ENCODE data around the gene WWP2.
"Not testable (repeated sequence)": the region's sequence is repeated elsewhere in the genome, so short reads cannot be mapped to it uniquely, and the experiment has no call there.

The WWP2 gene

DNA sequence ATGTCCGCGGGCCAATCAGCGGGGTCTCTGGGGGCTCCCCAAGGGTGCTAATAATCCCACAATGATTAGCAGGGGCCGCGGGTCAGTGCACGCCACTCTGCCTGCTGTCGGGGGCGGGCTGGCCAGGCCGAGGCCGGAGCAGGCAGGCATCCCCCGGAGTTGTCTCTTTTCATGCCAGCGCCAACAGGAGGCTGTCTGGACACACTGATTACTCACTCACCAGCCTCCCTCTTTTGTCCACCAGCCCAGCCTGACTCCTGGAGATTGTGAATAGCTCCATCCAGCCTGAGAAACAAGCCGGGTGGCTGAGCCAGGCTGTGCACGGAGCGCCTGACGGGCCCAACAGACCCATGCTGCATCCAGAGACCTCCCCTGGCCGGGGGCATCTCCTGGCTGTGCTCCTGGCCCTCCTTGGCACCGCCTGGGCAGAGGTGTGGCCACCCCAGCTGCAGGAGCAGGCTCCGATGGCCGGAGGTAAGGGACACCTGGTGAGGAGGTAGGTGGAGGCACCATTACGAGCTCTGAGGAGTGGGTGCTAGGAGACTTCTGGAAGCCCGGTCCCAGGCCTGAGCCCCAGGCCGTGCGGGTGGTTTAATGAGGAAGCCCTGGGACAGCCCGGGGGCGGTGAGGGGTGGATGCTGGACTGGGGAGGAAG is 189.0 kb downstream of the WWP2 start, which contains the start of gene CLEC18A:
TSS of gene CLEC18A (plus strand) at position 318 of the 655 bp plus-strand sequence. CDS start at position 351, 33 bp downstream.
- not testable (repeated sequence) for DNase-seq

DNA sequence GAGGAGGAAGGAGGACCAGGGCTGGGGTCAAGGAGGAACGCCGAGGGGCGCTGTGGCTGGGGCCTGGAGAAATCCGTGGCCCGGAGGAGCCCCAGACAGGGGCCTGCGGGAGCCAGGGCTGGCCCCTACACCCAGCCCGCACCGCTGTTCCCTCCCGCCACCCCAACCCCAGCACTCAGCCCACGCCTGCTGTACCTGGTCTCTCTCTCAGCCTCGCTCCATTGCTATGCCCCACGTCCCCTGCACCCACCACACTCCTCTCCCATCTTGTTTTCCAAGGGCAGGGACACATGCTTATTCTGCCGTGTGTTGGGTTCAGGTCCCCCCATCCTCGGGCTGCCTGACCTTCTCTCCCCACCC is 189.5 kb downstream of the WWP2 start:
- not testable (repeated sequence) for DNase-seq

DNA sequence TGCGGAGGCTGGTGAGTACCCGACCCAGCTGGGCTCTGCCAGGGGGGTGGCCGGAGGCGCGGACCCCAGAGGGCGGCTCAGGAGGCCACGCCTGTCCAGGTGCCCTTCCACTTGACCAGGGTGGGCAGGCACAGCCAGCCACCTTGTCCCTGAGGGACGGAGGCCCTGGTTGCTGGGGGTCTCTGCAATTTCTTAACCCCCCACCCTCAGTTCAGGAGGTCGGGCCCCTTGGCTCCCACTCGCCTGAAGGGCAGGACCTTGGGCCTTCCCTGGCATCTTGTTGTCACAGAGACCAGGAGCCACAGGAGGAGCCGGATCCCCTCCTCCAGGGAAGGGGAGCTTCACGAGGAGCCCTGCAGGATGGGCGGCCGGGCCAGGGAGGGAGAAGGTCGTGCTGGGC is 190.0 kb downstream of the WWP2 start:
- not testable (repeated sequence) for DNase-seq

DNA sequence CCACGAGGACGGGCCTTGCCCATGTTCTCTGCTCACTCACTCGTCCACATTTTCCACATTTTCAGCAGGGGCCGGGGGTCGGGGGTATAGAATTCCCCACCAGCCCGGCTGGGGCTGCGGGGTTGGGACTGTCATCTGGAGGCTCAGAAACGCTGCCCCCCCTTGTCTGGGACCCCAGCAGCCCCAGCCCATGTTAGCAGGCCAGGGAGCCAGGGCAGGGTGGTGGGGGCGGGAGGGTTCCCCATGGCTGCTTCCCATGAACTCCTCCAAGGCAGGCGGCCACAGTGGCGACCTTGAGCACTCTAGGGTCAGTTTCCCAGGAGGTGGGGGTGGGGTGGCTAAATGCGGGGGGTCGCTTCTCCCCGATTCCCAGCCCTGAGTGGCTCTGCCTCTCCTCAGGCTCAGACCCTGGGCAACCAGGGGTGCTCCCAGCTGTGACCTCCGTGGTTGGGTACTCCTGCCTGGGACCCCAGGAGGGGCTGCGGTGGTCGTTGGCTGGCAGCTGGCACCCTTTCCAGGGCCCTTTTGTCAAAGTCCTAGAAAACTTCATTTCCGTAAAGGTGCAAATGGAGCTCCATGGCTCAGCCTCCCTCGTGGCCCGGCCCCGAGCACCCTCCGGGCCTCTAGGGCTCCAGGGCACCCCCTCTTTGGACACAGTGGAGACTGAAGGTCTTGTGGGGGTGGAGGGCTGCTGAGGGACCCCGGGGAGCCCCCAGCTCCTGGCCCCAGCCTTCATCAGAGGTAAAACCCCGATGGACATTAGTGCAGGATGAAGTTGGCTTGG is 190.6 kb downstream of the WWP2 start:
- not testable (repeated sequence) for DNase-seq

DNA sequence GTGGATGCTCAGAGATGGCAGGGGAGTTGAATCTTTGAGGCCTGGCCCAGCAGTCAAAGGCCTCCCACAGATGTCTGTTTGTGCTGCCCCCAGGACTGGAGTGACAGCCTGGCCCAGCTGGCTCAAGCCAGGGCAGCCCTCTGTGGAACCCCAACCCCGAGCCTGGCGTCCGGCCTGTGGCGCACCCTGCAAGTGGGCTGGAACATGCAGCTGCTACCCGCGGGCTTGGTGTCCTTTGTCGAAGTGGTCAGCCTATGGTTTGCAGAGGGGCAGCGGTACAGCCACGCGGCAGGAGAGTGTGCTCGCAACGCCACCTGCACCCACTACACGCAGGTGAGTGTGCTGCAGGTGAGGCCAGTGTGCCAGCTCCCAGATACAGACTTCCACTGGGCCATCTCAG is 192.1 kb downstream of the WWP2 start:
- DNase-seq = not testable (repeated sequence)

DNA sequence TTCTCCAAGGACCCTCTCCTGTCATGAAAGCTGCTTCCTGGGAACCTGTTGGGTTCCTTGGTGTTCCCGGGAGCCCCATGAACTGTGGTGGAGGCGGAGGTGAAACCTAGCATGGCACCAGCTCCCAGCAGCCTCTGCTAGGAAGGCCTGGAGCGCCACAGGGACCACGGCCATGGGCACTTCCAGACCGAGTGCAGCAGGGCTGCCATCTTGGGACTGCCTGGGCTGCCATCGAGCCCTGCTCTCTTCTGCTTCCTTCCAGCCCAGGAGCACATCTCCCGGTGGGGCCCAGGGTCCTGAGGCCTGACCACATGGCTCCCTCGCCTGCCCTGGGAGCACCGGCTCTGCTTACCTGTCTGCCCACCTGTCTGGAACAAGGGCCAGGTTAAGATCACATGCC is 201.2 kb downstream of the WWP2 start:
- not testable (repeated sequence) for DNase-seq

DNA sequence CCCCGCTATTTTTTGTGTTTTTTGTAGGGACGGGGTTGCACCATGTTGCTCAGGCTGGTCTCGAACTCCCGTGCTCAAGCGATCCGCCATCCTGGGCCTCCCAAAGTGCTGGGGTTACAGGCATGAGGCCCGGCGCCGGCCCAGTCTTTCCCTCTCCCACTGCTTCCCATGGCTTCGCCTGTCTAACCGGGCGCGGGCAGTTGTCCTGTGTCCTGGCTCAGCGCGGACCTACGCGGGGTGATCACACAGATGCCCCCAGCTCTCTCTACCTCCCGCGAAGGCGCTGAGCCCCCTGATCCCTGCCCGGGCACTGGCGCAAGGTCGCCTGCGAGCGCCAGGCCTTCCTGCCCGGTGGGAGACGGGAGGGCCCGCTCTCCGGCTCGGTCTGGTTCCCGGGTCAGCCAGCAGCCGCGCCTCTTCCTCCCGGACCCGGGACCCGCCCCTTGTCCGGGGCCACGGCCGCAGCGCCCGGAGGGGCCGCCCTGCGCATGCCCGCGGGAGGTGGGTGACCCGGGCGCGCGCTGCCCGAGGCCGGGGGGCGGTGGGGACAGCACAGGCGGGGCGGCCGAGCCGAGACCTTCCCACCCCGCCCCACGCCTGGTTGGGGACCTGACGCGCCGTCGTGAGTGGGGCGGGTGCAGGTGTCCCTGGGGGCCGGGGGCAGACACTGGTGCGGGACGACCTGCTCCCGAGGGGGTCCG is 203.0 kb downstream of the WWP2 start:
- not testable (repeated sequence) for DNase-seq

DNA sequence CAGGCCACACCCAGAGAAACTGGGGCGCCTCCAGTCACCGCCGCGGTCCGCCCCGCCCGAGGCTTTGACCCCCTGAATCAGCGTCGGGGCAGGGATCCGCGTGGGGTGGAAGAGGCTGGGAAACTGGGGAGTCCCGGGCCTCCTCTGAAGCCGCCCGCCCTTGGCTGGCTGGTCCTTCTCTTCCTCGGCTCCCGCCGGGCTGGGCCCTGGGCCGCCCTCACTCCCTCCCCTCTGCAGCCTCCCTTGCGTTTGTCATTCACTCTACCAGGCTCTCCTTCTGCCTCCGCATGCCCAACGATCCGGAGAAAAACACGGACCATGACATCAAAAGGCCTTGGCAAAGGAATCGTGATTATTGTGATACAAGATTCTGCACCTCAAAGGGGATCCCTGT is 203.5 kb downstream of the WWP2 start:
- DNase-seq = not testable (repeated sequence)

DNA sequence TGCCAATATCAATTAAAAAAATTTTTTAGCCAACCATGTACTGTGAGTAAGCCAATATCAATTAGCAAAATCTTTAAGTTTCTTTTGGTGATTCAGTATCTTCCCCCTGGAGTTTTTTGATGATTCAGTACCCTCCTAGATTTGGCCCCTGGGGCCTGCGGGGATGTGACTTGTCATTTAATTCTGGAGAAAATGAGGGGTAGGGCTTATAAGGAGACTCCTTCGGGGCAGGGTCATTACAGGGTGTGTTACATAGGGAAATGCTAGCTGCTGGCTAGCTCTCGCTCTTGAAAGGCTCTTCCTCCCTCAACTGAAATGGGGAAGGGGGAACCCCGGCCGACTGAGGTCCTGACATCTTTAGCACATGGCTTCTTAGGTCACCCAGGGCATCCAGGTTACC is 205.6 kb downstream of the WWP2 start:
- not testable (repeated sequence) for DNase-seq

DNA sequence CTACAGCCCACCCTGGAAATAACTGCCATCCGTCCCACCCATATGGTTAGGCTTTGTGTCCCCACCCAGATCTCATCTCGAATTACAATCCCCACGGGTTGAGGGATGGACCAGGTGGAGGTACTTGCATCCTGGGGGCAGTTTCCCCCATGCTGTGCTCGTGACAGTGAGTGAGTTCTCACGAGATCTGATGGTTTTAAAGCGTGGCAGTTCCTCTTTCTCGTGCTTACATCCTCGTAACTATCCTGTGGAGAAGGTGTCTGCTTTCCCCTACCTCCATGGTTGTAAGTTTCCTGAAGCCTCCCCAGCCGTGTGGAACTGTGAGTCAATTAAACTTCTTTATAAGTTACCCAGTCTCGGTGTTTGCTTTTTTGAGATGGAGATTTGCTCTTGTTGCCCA is 206.0 kb downstream of the WWP2 start:
- not testable (repeated sequence) for DNase-seq

DNA sequence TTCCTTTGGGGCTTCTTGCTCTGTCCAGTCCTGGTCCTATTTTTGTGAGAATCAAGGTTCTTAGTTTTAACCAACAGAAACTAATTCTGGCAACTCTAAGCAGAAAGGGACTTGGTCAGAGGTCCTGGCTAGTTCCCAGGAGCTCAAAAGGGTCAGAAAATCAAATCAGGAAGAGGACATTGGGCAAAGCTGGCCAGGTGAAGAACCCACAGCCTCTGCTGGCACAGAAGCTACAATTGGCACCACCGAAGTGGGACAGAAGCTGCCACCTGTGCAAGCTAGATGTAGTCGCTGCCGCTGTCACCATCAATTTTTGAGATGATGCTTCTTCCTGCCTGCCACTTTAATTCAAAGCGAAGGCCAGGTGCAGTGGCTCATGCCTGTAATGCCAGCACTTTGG is 207.5 kb downstream of the WWP2 start:
- not testable (repeated sequence) for DNase-seq

DNA sequence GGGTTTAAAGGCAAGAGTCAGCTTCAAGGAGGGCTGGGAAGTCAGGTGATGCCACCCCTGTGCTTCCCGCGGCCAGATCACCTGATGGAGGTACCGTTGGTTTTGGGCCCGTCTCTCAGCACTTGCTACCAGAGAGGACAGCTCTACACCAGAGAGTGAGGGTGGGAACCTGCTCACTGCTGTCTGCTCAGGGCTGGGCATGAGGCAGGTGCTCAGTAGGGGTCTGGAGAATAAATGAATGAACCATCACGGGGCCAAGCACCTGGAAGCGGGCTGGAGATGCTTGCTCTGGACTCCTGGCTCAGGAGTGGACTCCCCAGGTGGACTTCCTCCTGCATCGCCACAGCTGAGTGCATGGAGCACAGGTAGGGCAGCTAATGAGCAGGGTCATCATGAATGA is 210.0 kb downstream of the WWP2 start:
- not testable (repeated sequence) for DNase-seq

DNA sequence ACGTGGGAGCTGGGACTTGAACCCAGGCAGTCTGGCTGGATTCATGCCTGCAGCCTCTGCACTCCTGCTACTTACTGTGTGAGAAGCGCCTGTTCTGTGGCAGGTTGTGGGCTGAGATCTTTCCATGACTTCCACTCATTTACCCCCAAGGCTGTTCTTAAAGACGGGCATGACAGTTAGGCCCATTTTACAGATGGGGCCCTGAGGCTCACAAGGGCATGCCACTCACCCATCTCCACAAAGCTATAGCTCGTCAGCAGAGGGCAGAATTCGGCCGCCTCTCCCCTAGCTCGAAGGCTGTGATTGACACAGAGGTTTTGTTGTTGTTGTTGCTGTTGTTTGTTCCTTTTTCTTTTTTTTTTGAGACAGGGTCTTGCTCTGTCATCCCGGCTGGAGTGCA is 210.8 kb downstream of the WWP2 start:
- DNase-seq = not testable (repeated sequence)

DNA sequence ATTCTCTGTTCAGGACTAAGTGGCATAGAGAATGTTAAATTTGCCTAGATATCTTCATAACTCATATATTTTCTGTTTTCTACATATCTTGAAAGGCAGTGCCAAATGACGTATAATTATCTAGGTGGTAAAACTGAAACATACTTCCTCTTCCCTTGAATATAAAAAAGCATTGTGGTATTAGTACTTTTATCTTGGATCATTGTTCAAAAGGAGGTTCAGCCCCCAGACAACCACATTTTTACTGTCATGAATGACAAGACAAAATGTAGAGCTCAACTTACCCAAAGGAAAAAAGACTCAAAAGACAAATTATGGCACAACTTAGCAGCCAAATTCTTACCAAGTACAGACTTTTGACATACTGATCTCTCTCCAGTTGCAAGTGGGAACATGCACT is 223.1 kb downstream of the WWP2 start:
- not testable (repeated sequence) for DNase-seq
